Caco-2 (cell line): ENCODE measurements around the gene ZNF438. TPM values are rescaled to one million over a fixed set of nuclear protein-coding genes. Genes with fewer than 3 reads are reported as not detected.

Experiments
- BruUV-seq: library from RNA; stranded (reverse); fragments of 400-500 nt; replicated peaks from 2 replicates; lab custom pipeline; 2021; lab: Mats Ljungman, UMichigan
- CTCF ChIA-PET: fragments of 300-600 bp; sonication (Branson Sonifier 250); formaldehyde crosslinking; loops from one replicate; lab custom pipeline; 2022; ENCODE audit warnings: antibody characterized with exemption; lab: Charles Lee
- POLR2A ChIA-PET: fragments of 300-600 bp; sonication (Branson Sonifier 250); formaldehyde crosslinking; loops from one replicate; lab custom pipeline; 2022; ENCODE audit warnings: antibody characterized with exemption; lab: Charles Lee
- DNase-seq, 2 experiments: peaks; one replicate each; pipeline versions ENCODE4 v3.0.0 to v3.0.0-alpha.2; 2020 to 2022
- H3K27me3 ChIP-seq: replicated peaks from 2 replicates; pipeline ENCODE4 v1.6.0; 2011; ENCODE audit warnings: low read length; ENCODE audit not compliant: control insufficient read depth, insufficient read depth
- H3K36me3 ChIP-seq: 2 replicates; pipeline ENCODE4 v1.5.1; 2011; ENCODE audit warnings: low read length; ENCODE audit not compliant: control insufficient read depth, insufficient read depth
- H3K4me1 ChIP-seq: fragments of 250-450 bp; sonication (Bioruptor Pico); 2 replicates; pipeline ENCODE4 v1.5.1; 2020; ENCODE audit warnings: mild to moderate bottlenecking
- H3K4me3 ChIP-seq: 2 replicates; pipeline ENCODE4 v1.5.1; 2011; ENCODE audit warnings: low read depth, mild to moderate bottlenecking, control low read depth, low read length
- H3K9me3 ChIP-seq: fragments of 250-450 bp; sonication (Bioruptor Pico); 2 replicates; pipeline ENCODE4 v1.5.1; 2020; ENCODE audit warnings: mild to moderate bottlenecking, moderate library complexity
- H3K27ac Mint-ChIP-seq: one replicate; pipeline ENCODE4 v1.8.0; 2022; ENCODE audit warnings: mixed read lengths; ENCODE audit not compliant: unreplicated experiment
- H3K27me3 Mint-ChIP-seq: one replicate; pipeline ENCODE4 v1.8.0; 2022; ENCODE audit warnings: mixed read lengths; ENCODE audit not compliant: insufficient read depth, unreplicated experiment
- H3K36me3 Mint-ChIP-seq: one replicate; pipeline ENCODE4 v1.8.0; 2022; ENCODE audit warnings: mild to moderate bottlenecking, mixed read lengths; ENCODE audit not compliant: insufficient read depth, unreplicated experiment
- H3K4me1 Mint-ChIP-seq: one replicate; pipeline ENCODE4 v1.8.0; 2022; ENCODE audit warnings: low read depth, mixed read lengths; ENCODE audit not compliant: unreplicated experiment
- H3K4me3 Mint-ChIP-seq: one replicate; pipeline ENCODE4 v1.8.0; 2022; ENCODE audit warnings: mild to moderate bottlenecking, moderate library complexity, mixed read lengths; ENCODE audit not compliant: unreplicated experiment
- H3K9me3 Mint-ChIP-seq: one replicate; pipeline ENCODE4 v1.8.0; 2022; ENCODE audit warnings: mixed read lengths; ENCODE audit not compliant: unreplicated experiment
- intact Hi-C: fragments of 100-400 bp; cut with micrococcal nuclease; formaldehyde crosslinking; loops from one replicate; pipeline ENCODE4 v1.10.0; 2022; ENCODE audit not compliant: unreplicated experiment
- total RNA-seq: library from RNA; stranded (reverse); gene quantifications from 2 replicates; pipeline ENCODE4 v1.2.3, GENCODE V29; 2022
- TF ChIP-seq, protein P1 (sequence below), 2 experiments: fragments of 200-600 bp in 1 of 2; IDR thresholded peaks; 1 replicate in 1 of 2; 2 replicates in 1 of 2; pipeline versions ENCODE4 v1.5.1 to v1.8.0; 2011 to 2022; ENCODE audit warnings: antibody characterized with exemption in 1 of 2, control low read depth in 1 of 2, inconsistent platforms in 1 of 2, low read depth in 1 of 2, low read length in 1 of 2, mild to moderate bottlenecking in 1 of 2, moderate library complexity in 1 of 2; ENCODE audit not compliant: insufficient read depth in 1 of 2, severe bottlenecking in 1 of 2, unreplicated experiment in 1 of 2

ZNF438 gene
- total RNA-seq, 1 experiment from 2014 or later: 1.00 TPM

DNA sequence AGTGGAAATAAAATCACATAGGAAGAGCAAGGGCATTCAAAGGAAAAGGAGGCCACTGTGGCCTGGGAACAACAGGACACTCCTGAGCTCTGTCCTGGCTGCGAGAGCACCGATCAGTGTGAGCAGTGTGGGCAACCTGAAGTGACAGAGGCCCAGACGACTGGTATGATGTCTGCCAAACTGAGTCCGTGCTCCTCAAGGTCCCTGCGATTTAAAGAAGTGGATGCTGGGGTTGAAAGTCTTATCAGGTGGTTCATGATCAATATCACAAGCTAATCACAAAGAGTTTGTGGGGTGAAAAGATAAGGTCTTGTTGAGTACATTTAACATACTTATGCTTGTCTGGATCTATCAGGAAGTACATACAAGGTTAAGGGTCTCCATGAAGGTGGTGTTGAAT lies 176.5 kb downstream of the ZNF438 start:
- H3K4me1 Mint-ChIP-seq: no peaks in the 10 kb centered on the region
- no peak overlapping the region for H3K4me3 Mint-ChIP-seq
- no peaks in the 10 kb centered on the region for H3K36me3 Mint-ChIP-seq
- H3K9me3 Mint-ChIP-seq: no peaks in the 10 kb centered on the region
- TF ChIP-seq, protein P1, sequence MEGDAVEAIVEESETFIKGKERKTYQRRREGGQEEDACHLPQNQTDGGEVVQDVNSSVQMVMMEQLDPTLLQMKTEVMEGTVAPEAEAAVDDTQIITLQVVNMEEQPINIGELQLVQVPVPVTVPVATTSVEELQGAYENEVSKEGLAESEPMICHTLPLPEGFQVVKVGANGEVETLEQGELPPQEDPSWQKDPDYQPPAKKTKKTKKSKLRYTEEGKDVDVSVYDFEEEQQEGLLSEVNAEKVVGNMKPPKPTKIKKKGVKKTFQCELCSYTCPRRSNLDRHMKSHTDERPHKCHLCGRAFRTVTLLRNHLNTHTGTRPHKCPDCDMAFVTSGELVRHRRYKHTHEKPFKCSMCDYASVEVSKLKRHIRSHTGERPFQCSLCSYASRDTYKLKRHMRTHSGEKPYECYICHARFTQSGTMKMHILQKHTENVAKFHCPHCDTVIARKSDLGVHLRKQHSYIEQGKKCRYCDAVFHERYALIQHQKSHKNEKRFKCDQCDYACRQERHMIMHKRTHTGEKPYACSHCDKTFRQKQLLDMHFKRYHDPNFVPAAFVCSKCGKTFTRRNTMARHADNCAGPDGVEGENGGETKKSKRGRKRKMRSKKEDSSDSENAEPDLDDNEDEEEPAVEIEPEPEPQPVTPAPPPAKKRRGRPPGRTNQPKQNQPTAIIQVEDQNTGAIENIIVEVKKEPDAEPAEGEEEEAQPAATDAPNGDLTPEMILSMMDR (IDR thresholded peaks at IDR 0.05; ENCODE audit: insufficient read depth in 1 of 2, low read depth in 1 of 2, low read length in 1 of 2, severe bottlenecking in 1 of 2, unreplicated experiment in 1 of 2): no peak
- BruUV-seq: no TSS peak
- ChIA-PET CTCF (no interaction called here), POLR2A (no interaction called here)
- Histone ChIP-seq H3K4me3 (no peak overlapping the region), H3K9me3 (no peaks in the 10 kb centered on the region), H3K4me1 (no peaks in the 10 kb centered on the region), H3K36me3 (no peaks in the 10 kb centered on the region), H3K27me3 (no peaks in the 10 kb centered on the region)
- intact Hi-C loops: no loop called here
- peaks cover 5% of the 10 kb centered on the region for H3K27me3 Mint-ChIP-seq
- no peak overlapping the region for H3K27ac Mint-ChIP-seq
- no peak for DNase-seq

DNA sequence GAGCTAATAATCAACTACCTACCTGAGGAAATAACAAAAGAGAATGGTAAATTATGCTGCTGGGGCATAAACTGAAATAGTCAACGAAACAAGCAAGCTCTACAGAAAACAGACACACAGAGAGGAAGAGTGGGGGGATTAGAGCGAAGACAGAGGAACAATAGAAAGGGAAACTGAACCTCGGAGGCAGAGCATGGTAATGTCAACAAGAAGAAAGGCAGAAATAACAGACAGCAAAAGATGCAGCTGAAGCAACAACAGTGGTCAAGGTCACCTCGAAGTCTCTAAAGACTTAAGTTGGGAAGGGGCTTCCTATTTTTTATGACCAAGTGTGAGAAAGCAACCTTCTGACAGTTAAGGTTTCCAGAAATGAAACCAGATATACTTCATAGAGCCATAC lies 177.0 kb downstream of the ZNF438 start:
- H3K27ac Mint-ChIP-seq: no peak overlapping the region
- TF ChIP-seq, protein P1 (IDR thresholded peaks at IDR 0.05; ENCODE audit: insufficient read depth in 1 of 2, low read depth in 1 of 2, low read length in 1 of 2, severe bottlenecking in 1 of 2, unreplicated experiment in 1 of 2): no peak
- ChIA-PET POLR2A (no interaction called here), CTCF (no interaction called here)
- no peaks in the 10 kb centered on the region for H3K36me3 Mint-ChIP-seq
- no peak overlapping the region for H3K4me3 Mint-ChIP-seq
- intact Hi-C loops: no loop called here
- H3K4me1 Mint-ChIP-seq: no peaks in the 10 kb centered on the region
- Histone ChIP-seq H3K36me3 (no peaks in the 10 kb centered on the region), H3K9me3 (no peaks in the 10 kb centered on the region), H3K4me1 (no peaks in the 10 kb centered on the region), H3K4me3 (no peak overlapping the region), H3K27me3 (no peaks in the 10 kb centered on the region)
- no peak for DNase-seq
- H3K9me3 Mint-ChIP-seq: no peaks in the 10 kb centered on the region
- no TSS peak for BruUV-seq
- peaks cover 5% of the 10 kb centered on the region for H3K27me3 Mint-ChIP-seq

DNA sequence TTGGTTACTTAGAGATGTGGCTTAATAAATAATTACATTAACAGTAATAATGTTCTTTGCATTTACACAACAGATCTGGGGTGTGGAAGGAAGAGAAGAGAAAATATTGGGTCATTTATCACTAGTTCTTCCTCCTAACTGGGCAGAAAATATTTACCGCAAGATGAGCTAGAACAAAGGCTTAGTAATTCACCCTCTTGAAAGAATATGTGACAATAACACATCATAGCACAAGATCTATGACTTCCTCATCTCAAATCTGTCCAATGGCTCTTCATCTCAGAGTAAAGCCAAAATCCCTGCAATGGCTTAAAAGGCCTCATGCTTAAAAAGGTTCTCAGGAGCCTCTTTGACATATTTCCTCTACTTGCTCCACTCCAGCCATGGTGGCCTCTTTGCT lies 178.6 kb downstream of the ZNF438 start:
- no peaks in the 10 kb centered on the region for H3K27me3 ChIP-seq
- intact Hi-C loops: no loop called here
- TF ChIP-seq, protein P1 (IDR thresholded peaks at IDR 0.05; ENCODE audit: insufficient read depth in 1 of 2, low read depth in 1 of 2, low read length in 1 of 2, severe bottlenecking in 1 of 2, unreplicated experiment in 1 of 2): no peak
- Mint-ChIP-seq H3K27me3 (peaks cover 5% of the 10 kb centered on the region), H3K9me3 (no peaks in the 10 kb centered on the region), H3K4me1 (no peaks in the 10 kb centered on the region), H3K4me3 (no peak overlapping the region), H3K36me3 (no peaks in the 10 kb centered on the region), H3K27ac (no peak overlapping the region)
- no peak overlapping the region for H3K4me3 ChIP-seq
- no peaks in the 10 kb centered on the region for H3K4me1 ChIP-seq
- H3K36me3 ChIP-seq: no peaks in the 10 kb centered on the region
- no peak for DNase-seq
- ChIA-PET CTCF (no interaction called here), POLR2A (no interaction called here)
- H3K9me3 ChIP-seq: no peaks in the 10 kb centered on the region
- BruUV-seq: no TSS peak
